Right lobe of liver (tissue), 6 donors: ENCODE results near the gene UXS1. TPM values are rescaled to one million over a fixed set of nuclear protein-coding genes. Genes with fewer than 3 reads are reported as not detected.
A peak's percentile ranks its signal among the peaks of the same experiment; 100 is the strongest.
"Not testable (repeated sequence)": the region's sequence is repeated elsewhere in the genome, so short reads cannot be mapped to it uniquely, and the experiment has no call there.

Source experiments
- ATAC-seq, 4 donors: fragments of 200-7000 bp; cut with Tn5 transposase; one replicate each; pipeline ENCODE4 v1.9.1; 2020; ENCODE audit warnings: mild to moderate bottlenecking in 4 of 4, moderate library complexity in 4 of 4
- DNase-seq, 3 donors: peaks; one replicate each; pipeline ENCODE4 v3.0.0-alpha.2; 2020
- H3K27ac ChIP-seq, 3 donors: fragments of 200-600 bp; one replicate each; pipeline ENCODE4 v1.8.0; 2022
- H3K27me3 ChIP-seq, 2 donors: fragments of 200-600 bp; one replicate each; pipeline ENCODE4 v1.8.0; 2022
- H3K36me3 ChIP-seq, 4 donors: fragments of 200-600 bp; sonication (generic) in 1 of 4; one replicate each; pipeline versions ENCODE4 v1.5.1 to v1.8.0; 2017 to 2022; ENCODE audit warnings: control low read depth in 1 of 4
- H3K4me1 ChIP-seq, 4 donors: fragments of 200-600 bp; sonication (generic) in 1 of 4; one replicate each; pipeline versions ENCODE4 v1.5.1 to v1.8.0; 2017 to 2022; ENCODE audit warnings: control low read depth in 1 of 4
- H3K4me3 ChIP-seq, 3 donors: fragments of 200-600 bp; one replicate each; pipeline ENCODE4 v1.8.0; 2022
- H3K9me3 ChIP-seq, 4 donors: fragments of 200-600 bp; sonication (generic) in 1 of 4; one replicate each; pipeline versions ENCODE4 v1.5.1 to v1.8.0; 2017 to 2022; ENCODE audit warnings: control low read depth in 1 of 4
- POLR2A ChIP-seq: fragments of 450-650 bp; IDR thresholded peaks from one replicate; pipeline ENCODE4 v1.6.1; 2017; ENCODE audit warnings: antibody characterized with exemption, mild to moderate bottlenecking
- WGBS: methylation state at CpG from one replicate; pipeline ENCODE4 v1.1.6; 2018; ENCODE audit warnings: low coverage, low lambda C conversion rate; ENCODE audit not compliant: insufficient coverage; ENCODE audit errors: missing lambda C conversion rate; 5-methylcytosine and 5-hydroxymethylcytosine counted together
- intact Hi-C, 2 donors: fragments of 100-400 bp; cut with DNase I; formaldehyde crosslinking; loops; one replicate each; pipeline versions ENCODE4 v1.11.2 to v1.14.1; 2022
- total RNA-seq, 6 experiments: library from RNA; depleted of rRNA in 2 of 6; stranded (reverse); fragments of >200 nt in 2 of 6; fragmentation: NEBNext Ultra II Directional in 3 of 6; extraction: Animal tissue kit (Norgen Biotek cat#: 25700) in 3 of 6; gene quantifications; one replicate each; pipeline versions ENCODE4 v1.1.0 to v1.2.4, GENCODE V29; 2016 to 2023
- TF ChIP-seq, protein P1 (sequence below), 4 donors: fragments of 200-600 bp in 3 of 4; fragments of 450-650 bp in 1 of 4; IDR thresholded peaks; one replicate each; pipeline versions ENCODE4 v1.5.1 to v1.8.0; 2016 to 2022; ENCODE audit warnings: antibody characterized with exemption in 4 of 4, mild to moderate bottlenecking in 2 of 4
- donor health status: DM: no; HTN: yes; CAD: no.
- donor health status: DM: no; HTN: no; CAD: no.
- donor health status: DM: no; HTN: no; CAD: no.
- donor health status: DM: no; HTN: yes; CAD: no.
- donor health status: DM: no; HTN: yes; CAD: no.

UXS1 gene
- total RNA-seq, 6 experiments from 2014 or later: 8.2 to 56.2 (median 14.0) TPM

DNA sequence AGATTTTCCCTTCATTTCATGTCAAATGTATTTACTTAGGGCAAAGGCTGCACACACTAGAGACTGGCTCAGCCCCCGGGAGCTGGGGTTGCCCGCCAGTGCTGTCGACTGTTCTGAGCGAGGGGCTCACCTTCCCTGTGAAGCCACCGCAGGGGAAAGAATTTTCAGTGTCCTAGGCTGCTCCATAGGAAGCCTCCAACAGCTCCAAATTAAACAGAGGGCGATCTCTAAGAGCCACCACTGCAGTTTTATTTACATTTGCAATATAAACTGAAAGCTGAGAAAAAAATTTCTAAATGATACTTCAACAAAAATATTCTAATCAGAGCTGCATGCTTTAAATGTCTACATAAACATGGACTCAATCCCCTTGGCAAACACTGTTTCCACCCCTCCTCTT lies 54.0 kb downstream of the UXS1 start:
- H3K27ac ChIP-seq: no peak overlapping the region

DNA sequence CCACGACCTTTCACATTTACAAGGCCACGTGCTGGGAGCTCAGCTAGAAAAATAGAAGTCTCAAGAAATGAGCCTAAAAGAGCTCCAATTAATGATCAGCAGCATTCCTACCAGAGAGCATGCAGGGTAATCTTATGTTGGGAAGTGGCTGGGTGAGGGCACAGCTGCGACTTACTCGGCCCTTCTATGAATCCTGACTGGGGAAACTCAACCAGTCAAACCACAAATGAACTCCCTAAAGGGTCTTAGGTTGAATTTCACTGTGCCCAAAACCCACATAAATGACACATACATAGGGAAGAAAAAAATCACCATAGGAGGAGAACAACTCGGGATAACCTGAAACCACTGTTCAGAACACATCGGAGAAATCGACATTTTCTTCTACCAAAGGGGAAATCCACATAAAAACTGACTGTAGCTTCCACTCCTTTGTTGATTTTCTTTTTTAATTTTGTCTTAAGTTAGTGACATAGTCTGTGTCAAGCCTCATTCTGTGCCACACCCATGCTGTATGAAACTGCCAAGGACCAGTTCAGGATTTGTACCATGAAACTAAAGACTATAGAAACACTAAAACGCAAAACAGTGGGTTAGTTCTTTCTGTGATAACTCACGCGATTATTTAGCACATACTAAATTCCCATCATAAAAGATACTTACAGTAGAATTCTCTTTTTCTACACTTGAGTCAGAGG lies 54.7 kb downstream of the UXS1 start:
- TF ChIP-seq POLR2A: no peak
- TF ChIP-seq, protein P1, sequence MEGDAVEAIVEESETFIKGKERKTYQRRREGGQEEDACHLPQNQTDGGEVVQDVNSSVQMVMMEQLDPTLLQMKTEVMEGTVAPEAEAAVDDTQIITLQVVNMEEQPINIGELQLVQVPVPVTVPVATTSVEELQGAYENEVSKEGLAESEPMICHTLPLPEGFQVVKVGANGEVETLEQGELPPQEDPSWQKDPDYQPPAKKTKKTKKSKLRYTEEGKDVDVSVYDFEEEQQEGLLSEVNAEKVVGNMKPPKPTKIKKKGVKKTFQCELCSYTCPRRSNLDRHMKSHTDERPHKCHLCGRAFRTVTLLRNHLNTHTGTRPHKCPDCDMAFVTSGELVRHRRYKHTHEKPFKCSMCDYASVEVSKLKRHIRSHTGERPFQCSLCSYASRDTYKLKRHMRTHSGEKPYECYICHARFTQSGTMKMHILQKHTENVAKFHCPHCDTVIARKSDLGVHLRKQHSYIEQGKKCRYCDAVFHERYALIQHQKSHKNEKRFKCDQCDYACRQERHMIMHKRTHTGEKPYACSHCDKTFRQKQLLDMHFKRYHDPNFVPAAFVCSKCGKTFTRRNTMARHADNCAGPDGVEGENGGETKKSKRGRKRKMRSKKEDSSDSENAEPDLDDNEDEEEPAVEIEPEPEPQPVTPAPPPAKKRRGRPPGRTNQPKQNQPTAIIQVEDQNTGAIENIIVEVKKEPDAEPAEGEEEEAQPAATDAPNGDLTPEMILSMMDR (IDR thresholded peaks at IDR 0.05): no peak
- intact Hi-C loops: no loop called here
- peak in 2 of 4 donors; percentile 22 to 46 for ATAC-seq
- no peak for DNase-seq
- Histone ChIP-seq H3K4me1 (peaks cover 0 to 9% (median 0%) of the 10 kb centered on the region in 4 donors), H3K4me3 (no peak overlapping the region), H3K27ac (no peak overlapping the region), H3K9me3 (no peaks in the 10 kb centered on the region), H3K36me3 (no peaks in the 10 kb centered on the region), H3K27me3 (no peaks in the 10 kb centered on the region)
- 71% methylated on average over 9 of the region's 10 CpGs for WGBS

More for the DNA sequence above, 54.0 kb downstream of the UXS1 start:
- Histone ChIP-seq H3K4me3 (no peak overlapping the region), H3K9me3 (no peaks in the 10 kb centered on the region), H3K36me3 (no peaks in the 10 kb centered on the region), H3K27me3 (no peaks in the 10 kb centered on the region), H3K4me1 (peaks cover 0 to 9% (median 0%) of the 10 kb centered on the region in 4 donors)
- intact Hi-C loops: no loop called here
- DNase-seq: no peak
- TF ChIP-seq, protein P1 (IDR thresholded peaks at IDR 0.05): no peak
- no peak for TF ChIP-seq POLR2A
- 86% methylated on average over 5 of the region's 6 CpGs for WGBS
- no peak for ATAC-seq

DNA sequence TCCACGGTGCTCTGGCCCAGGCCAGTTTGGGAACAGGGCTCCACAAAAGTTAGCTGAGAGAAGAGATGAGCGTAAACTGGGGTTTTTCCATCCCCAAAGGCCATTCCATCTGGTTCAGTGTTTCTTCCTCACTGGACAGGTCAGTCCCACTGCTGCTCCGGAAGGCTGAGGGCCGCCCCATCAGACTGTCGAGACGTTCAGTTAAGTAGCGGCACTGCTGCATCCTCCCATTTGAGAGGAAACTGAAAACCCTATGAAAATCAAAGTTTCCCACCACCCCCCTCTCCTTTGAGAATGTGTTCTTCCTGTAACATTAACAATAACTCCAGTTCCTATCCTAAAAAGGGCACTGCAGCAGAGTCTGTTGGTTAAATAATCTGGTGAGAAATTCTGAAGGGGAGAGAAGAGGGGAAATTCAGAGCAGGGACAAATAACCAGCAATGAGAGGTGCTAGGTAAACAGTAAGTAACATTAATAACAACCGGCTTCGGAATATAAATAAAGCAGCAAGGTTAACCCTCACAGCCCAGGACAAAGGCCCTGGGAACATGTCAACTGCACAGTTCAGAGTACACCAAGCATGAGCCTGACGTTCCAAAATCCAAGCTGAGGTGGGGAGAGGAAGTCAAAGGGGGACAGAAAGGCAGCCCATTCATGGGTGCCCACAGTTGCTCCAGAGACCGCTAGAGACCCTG lies 55.4 kb downstream of the UXS1 start:
- H3K27ac ChIP-seq: peak overlapping the region in 1 of 3 donors; percentile 24
- H3K4me1 ChIP-seq: peaks cover 0 to 9% (median 0%) of the 10 kb centered on the region in 4 donors
- no peak overlapping the region for H3K4me3 ChIP-seq
- H3K27me3 ChIP-seq: no peaks in the 10 kb centered on the region
- intact Hi-C loops: no loop called here
- no peaks in the 10 kb centered on the region for H3K36me3 ChIP-seq
- WGBS: 43% methylated on average over 10 of the region's 11 CpGs
- peak; percentile 68 to 95 (median 80) for ATAC-seq
- no peaks in the 10 kb centered on the region for H3K9me3 ChIP-seq
- TF ChIP-seq POLR2A: no peak
- TF ChIP-seq, protein P1 (IDR thresholded peaks at IDR 0.05): no peak
- DNase-seq: no peak

DNA sequence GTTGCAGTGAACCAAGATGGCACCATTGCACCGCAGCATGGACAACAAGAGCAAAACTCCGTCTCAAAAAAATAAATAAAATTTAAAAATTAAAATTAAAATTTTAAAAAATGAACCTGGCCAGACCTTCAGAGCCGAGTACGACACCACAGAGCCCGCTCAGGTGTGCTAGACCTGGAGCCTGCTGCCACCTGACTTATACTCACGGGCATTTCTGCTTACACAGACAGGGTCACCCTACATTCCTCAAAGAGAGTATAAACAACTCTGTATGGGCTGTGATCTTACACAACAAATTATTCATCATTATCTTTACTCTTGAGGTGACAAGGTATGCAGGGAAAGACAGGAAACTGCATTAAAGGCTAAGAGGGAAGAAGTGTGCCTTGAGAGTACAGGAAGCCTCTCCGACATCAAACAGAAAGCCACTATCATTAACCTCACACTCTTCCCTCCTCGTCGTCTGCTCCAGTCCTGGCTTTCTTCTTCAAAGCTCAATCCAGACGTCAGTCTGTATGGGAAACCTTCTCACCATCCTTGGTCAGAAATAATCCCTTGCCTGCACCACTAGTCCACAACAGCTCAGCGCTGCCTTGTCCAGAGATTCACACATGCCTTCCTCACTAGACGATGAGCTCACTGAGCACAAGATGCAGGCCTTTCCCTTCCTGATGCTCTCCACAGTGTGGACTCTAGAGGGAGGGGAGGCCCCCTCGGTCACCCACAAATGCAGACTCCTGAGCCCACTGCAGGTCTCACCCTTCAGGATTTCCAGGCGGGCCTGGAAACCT lies 56.2 kb downstream of the UXS1 start:
- TF ChIP-seq, protein P1 (IDR thresholded peaks at IDR 0.05): no peak
- TF ChIP-seq POLR2A: no peak
- Histone ChIP-seq H3K9me3 (no peaks in the 10 kb centered on the region), H3K27me3 (no peaks in the 10 kb centered on the region), H3K4me3 (no peak overlapping the region), H3K27ac (peak overlapping the region in 1 of 3 donors; percentile 24), H3K36me3 (no peaks in the 10 kb centered on the region), H3K4me1 (peaks cover 0 to 9% (median 0%) of the 10 kb centered on the region in 4 donors)
- WGBS: 80% methylated on average over 11 of the region's 14 CpGs
- intact Hi-C loops: no loop called here
- ATAC-seq: peak in 1 of 4 donors; percentile 22
- DNase-seq: no peak

DNA sequence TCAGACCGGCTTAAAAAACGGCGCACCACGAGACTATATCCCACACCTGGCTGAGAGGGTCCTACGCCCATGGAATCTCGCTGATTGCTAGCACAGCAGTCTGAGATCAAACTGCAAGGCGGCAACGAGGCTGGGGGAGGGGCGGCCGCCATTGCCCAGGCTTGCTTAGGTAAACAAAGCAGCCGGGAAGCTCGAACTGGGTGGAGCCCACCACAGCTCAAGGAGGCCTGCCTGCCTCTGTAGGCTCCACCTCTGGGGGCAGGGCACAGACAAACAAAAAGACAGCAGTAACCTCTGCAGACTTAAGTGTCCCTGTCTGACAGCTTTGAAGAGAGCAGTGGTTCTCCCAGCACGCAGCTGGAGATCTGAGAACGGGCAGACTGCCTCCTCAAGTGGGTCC lies 62.9 kb downstream of the UXS1 start:
- H3K36me3 ChIP-seq, H3K27me3 ChIP-seq, ATAC-seq, H3K4me3 ChIP-seq, DNase-seq, H3K27ac ChIP-seq, H3K9me3 ChIP-seq, intact Hi-C loops: not testable (repeated sequence)
- WGBS: no CpG with 5 or more reads among the region's 14 CpGs
- peaks cover 0 to 12% (median 0%) of the 10 kb centered on the region in 4 donors for H3K4me1 ChIP-seq
